GM12878 (cell line): Measurements from ENCODE around the gene C1QC. TPM values are rescaled to one million over a fixed set of nuclear protein-coding genes. Genes with fewer than 3 reads are reported as not detected.

Experiments used
- ATAC-seq: fragments of 200-7000 bp; cut with Tn5 transposase; 3 replicates; pipeline ENCODE4 v1.9.1; 2020; ENCODE audit warnings: mild to moderate bottlenecking, moderate library complexity
- BruUV-seq: library from RNA; stranded (reverse); fragments of 400-500 nt; replicated peaks from 2 replicates; lab custom pipeline; 2021; lab: Mats Ljungman, UMichigan
- CTCF ChIA-PET: fragments of 300-600 bp; sonication (Branson Sonifier 250); formaldehyde crosslinking; extraction: SDS; loops from one replicate; lab custom pipeline; 2021; ENCODE audit warnings: inconsistent platforms; lab: Yijun Ruan, JAX
- POLR2A ChIA-PET: fragments of 350-600 bp; formaldehyde crosslinking; extraction: SDS; loops from one replicate; lab custom pipeline; 2021; ENCODE audit warnings: inconsistent platforms; lab: Charles Lee
- RAD21 ChIA-PET: fragments of 300-600 bp; sonication (Branson Sonifier 250); formaldehyde crosslinking; loops from one replicate; lab custom pipeline; 2023; ENCODE audit warnings: antibody characterized with exemption; ENCODE audit not compliant: unreplicated experiment; lab: Charles Lee
- SMC1A ChIA-PET: fragments of 300-600 bp; sonication (Branson Sonifier 250); formaldehyde crosslinking; loops from one replicate; lab custom pipeline; 2023; ENCODE audit not compliant: unreplicated experiment, uncharacterized antibody; lab: Charles Lee
- DNase-seq: peaks from one replicate; pipeline ENCODE4 v3.0.0-alpha.2; 2011; ENCODE audit warnings: low read depth, low spot score
- FAIRE-seq: peaks from 3 replicates; lab custom pipeline; 2011; peaks lifted over from hg19 to GRCh38; lab: Jason Lieb, UNC
- H2AFZ ChIP-seq: 2 replicates; pipeline ENCODE4 v1.6.0; 2011; ENCODE audit warnings: low read depth, low read length, control low read depth; ENCODE audit not compliant: control insufficient read depth
- H3K27ac ChIP-seq: 2 replicates; pipeline ENCODE4 v1.5.1; 2011; ENCODE audit warnings: control low read depth; ENCODE audit not compliant: control insufficient read depth, insufficient read depth
- H3K27me3 ChIP-seq, 2 experiments: replicated peaks in 1 of 2; 2 replicates each; pipeline versions ENCODE4 v1.6.0 to v1.6.1; 2011; ENCODE audit warnings: low read length in 1 of 2; ENCODE audit not compliant: control insufficient read depth in 2 of 2, insufficient read depth in 2 of 2
- H3K36me3 ChIP-seq, 2 experiments: 2 replicates each; pipeline ENCODE4 v1.5.1; 2011; ENCODE audit warnings: low read length in 1 of 2; ENCODE audit not compliant: control insufficient read depth in 2 of 2, insufficient read depth in 2 of 2
- H3K4me1 ChIP-seq: 2 replicates; pipeline ENCODE4 v1.6.1; 2011; ENCODE audit warnings: mild to moderate bottlenecking, low read length, moderate library complexity, mixed read lengths; ENCODE audit not compliant: control insufficient read depth, insufficient read depth
- H3K4me2 ChIP-seq: 2 replicates; pipeline ENCODE4 v1.6.0; 2011; ENCODE audit warnings: control low read depth; ENCODE audit not compliant: control insufficient read depth, insufficient read depth
- H3K4me3 ChIP-seq: fragments of 200-600 bp; sonication (generic); 2 replicates; pipeline ENCODE4 v1.5.1; 2016
- H3K79me2 ChIP-seq: 2 replicates; pipeline ENCODE4 v1.6.0; 2011; ENCODE audit warnings: low read length; ENCODE audit not compliant: control insufficient read depth, insufficient read depth
- H3K9ac ChIP-seq: 2 replicates; pipeline ENCODE4 v1.8.0; 2011; ENCODE audit warnings: low read length, control low read depth, mixed read lengths; ENCODE audit not compliant: control insufficient read depth, insufficient read depth
- H3K9me3 ChIP-seq: replicated peaks from 3 replicates; pipeline ENCODE4 v1.5.1; 2011; ENCODE audit warnings: mild to moderate bottlenecking, low read length; ENCODE audit not compliant: control insufficient read depth, insufficient read depth
- H4K20me1 ChIP-seq: 2 replicates; pipeline ENCODE4 v1.6.0; 2011; ENCODE audit not compliant: control insufficient read depth, insufficient read depth
- FOS ChIP-seq: IDR thresholded peaks from 3 replicates; pipeline ENCODE4 v1.6.1; 2011; ENCODE audit warnings: borderline replicate concordance; ENCODE audit not compliant: insufficient read length; ENCODE audit errors: extremely low read depth
- NFXL1 ChIP-seq: fragments of 450-650 bp; IDR thresholded peaks from 2 replicates; pipeline ENCODE4 v1.6.1; 2017; ENCODE audit warnings: antibody characterized with exemption, mild to moderate bottlenecking, borderline replicate concordance
- RCOR1 ChIP-seq: conservative IDR thresholded peaks from 2 replicates; pipeline ENCODE4 v1.6.1; 2012; ENCODE audit warnings: low read depth, low read length, improper control_type of control experiment
- RELA ChIP-seq: fragments of 450-650 bp; IDR thresholded peaks from 2 replicates; pipeline ENCODE4 v1.8.0; 2014; ENCODE audit warnings: borderline replicate concordance; ENCODE audit not compliant: partially characterized antibody
- REST ChIP-seq: IDR thresholded peaks from 2 replicates; pipeline ENCODE4 v1.6.1; 2012; ENCODE audit warnings: mild to moderate bottlenecking, low read depth, low read length
- RFX5 ChIP-seq: IDR thresholded peaks from 2 replicates; pipeline ENCODE4 v1.6.1; 2011; ENCODE audit warnings: low read depth, low read length, improper control_type of control experiment
- SUZ12 ChIP-seq: fragments of 200-600 bp; sonication (generic); IDR thresholded peaks from one replicate; pipeline ENCODE4 v1.6.1; 2018; ENCODE audit warnings: antibody characterized with exemption, mild to moderate bottlenecking; ENCODE audit not compliant: unreplicated experiment
- TCF3 ChIP-seq: IDR thresholded peaks from 2 replicates; pipeline ENCODE4 v1.6.1; 2012; ENCODE audit warnings: low read depth, mild to moderate bottlenecking, low read length, borderline replicate concordance; ENCODE audit not compliant: insufficient read depth
- ZBTB33 ChIP-seq: fragments of 450-650 bp; IDR thresholded peaks from 2 replicates; pipeline ENCODE4 v1.6.1; 2017; ENCODE audit warnings: mild to moderate bottlenecking
- WGBS: methylation state at CpG from one replicate; pipeline ENCODE4 v1.1.6; 2016; ENCODE audit warnings: low lambda C conversion rate; ENCODE audit not compliant: insufficient replicate concordance, insufficient coverage; ENCODE audit errors: missing lambda C conversion rate; 5-methylcytosine and 5-hydroxymethylcytosine counted together
- in situ Hi-C: fragments of 300-500 bp; cut with MboI; formaldehyde crosslinking; loops from 9 replicates; pipeline ENCODE4 v1.14.3; 2018; ENCODE audit warnings: mixed read lengths
- intact Hi-C: fragments of 100-400 bp; cut with micrococcal nuclease; formaldehyde crosslinking; loops from one replicate; pipeline ENCODE4 v1.14.2; 2022; ENCODE audit not compliant: unreplicated experiment
- polyA plus RNA-seq, 11 experiments: library from polyadenylated mRNA; depleted of rRNA in 4 of 11; unstranded in 6 of 11; stranded (reverse) in 5 of 11; fragments of >200 nt; fragmentation: Nextera tagmentation in 4 of 11; fragmentation: Illumina TruSeq in 1 of 11; extraction: Ambion mirVana in 4 of 11; extraction: Trizol in 1 of 11; gene quantifications; 1 replicate in 1 of 11; 2 replicates in 10 of 11; pipeline versions ENCODE4 v1.2.1 to v1.2.3, GENCODE V29; 2011 to 2016; ENCODE audit warnings: inconsistent platforms in 2 of 11, missing spikeins in 2 of 11, low read depth in 1 of 11
- total RNA-seq, 4 experiments: library from RNA; depleted of rRNA in 3 of 4; stranded (reverse); fragments of >200 nt in 3 of 4; fragmentation: Illumina TruSeq in 1 of 4; extraction: Trizol in 1 of 4; gene quantifications; 2 replicates each; pipeline versions ENCODE4 v1.2.1 to v1.2.3, GENCODE V29; 2013 to 2021
- TF ChIP-seq, protein P1 (sequence below): IDR thresholded peaks from 2 replicates; pipeline ENCODE4 v1.6.1; 2012; ENCODE audit warnings: low read depth, low read length, improper control_type of control experiment

Gene C1QC
- total and polyA plus RNA-seq, 10 of the 15 experiments (the other 5 are each of a cell fraction or from before 2014, with no cell fraction given), result 0.74 TPM; not detected in 9

- TF ChIP-seq, protein P1, sequence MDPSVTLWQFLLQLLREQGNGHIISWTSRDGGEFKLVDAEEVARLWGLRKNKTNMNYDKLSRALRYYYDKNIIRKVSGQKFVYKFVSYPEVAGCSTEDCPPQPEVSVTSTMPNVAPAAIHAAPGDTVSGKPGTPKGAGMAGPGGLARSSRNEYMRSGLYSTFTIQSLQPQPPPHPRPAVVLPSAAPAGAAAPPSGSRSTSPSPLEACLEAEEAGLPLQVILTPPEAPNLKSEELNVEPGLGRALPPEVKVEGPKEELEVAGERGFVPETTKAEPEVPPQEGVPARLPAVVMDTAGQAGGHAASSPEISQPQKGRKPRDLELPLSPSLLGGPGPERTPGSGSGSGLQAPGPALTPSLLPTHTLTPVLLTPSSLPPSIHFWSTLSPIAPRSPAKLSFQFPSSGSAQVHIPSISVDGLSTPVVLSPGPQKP, result no peak
Measured at GRCh38 chr1:22628698-22629444, 14.6 kb upstream of the C1QC start (continued).

DNA sequence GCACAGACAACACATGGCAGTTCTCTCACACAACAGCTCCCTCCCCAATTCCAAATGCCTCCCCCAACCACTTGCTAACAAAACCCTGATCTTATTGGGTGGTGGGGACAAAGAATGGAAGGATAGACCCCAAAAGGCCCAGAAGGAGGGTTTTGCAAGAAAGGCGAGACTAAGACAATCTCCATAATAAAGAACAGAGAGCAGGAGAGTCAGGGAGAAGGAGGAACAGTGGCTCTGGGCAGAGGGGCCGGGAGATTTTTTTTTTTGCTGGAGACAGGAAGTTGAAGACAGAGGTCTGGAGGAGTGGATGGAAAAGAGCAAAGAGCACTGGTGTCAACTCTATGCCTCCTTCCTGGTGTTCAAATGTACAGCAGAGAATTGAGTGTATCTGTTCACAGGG lies 13.5 kb upstream of the C1QC start:
- FAIRE-seq (no peak), ATAC-seq (no peak), DNase-seq (no peak)
- 6% methylated on average over 2 of the region's 2 CpGs for WGBS
- H4K20me1 ChIP-seq, result no peaks in the 10 kb centered on the region
- H3K79me2 ChIP-seq, result no peaks in the 10 kb centered on the region
- H3K4me3 ChIP-seq, result no peak overlapping the region
- no peaks in the 10 kb centered on the region for H3K9me3 ChIP-seq
- no TSS peak for BruUV-seq
- in situ Hi-C loops (no loop called here), intact Hi-C loops (no loop called here)
- ChIA-PET POLR2A (no interaction called here), RAD21 (no interaction called here), SMC1A (interaction anchor here (0.7 kb wide), 1 partner anchor 239 kb away, joined by 3 read pairs; no protein-coding TSS in a partner anchor), CTCF (no interaction called here)
- peaks cover 0 to 2% of the 10 kb centered on the region in 2 experiments; a peak in 2 of 4 replicates for H3K27me3 ChIP-seq
- no peaks in the 10 kb centered on the region for H3K4me1 ChIP-seq
- TF ChIP-seq REST (no peak), SUZ12 (no peak), NFXL1 (no peak), RFX5 (no peak), RELA (no peak), FOS (no peak), TCF3 (no peak), ZBTB33 (no peak), RCOR1 (no peak)
- H3K27ac ChIP-seq, result no peak overlapping the region
- H3K4me2 ChIP-seq, result no peak overlapping the region
- no peak overlapping the region for H2AFZ ChIP-seq
- H3K9ac ChIP-seq, result no peak overlapping the region
- no peaks in the 10 kb centered on the region for H3K36me3 ChIP-seq
